CD8-positive, alpha-beta memory T cell (primary cell): Measurements from ENCODE around the gene ICA1. TPM values are rescaled to one million over a fixed set of nuclear protein-coding genes. Genes with fewer than 3 reads are reported as not detected.
"Not testable (repeated sequence)": the region's sequence is repeated elsewhere in the genome, so short reads cannot be mapped to it uniquely, and the experiment has no call there.

Experiments used
- CTCF ChIA-PET: fragments of 350-600 bp; sonication (Branson Sonifier 250); formaldehyde crosslinking; loops from one replicate; lab custom pipeline; 2021; ENCODE audit warnings: antibody characterized with exemption; lab: Charles Lee
- POLR2A ChIA-PET: fragments of 350-600 bp; sonication (Branson Sonifier 250); formaldehyde crosslinking; loops from one replicate; lab custom pipeline; 2021; ENCODE audit warnings: antibody characterized with exemption; lab: Charles Lee
- DNase-seq, 5 donors: peaks; one replicate each; pipeline versions ENCODE4 v3.0.0 to v3.0.0-alpha.2; 2020 to 2022; ENCODE audit warnings: mixed read lengths in 1 of 5
- H3K27ac ChIP-seq: one replicate; pipeline ENCODE4 v1.7.0; 2013; ENCODE audit warnings: low read depth, mild to moderate bottlenecking, low read length, moderate library complexity
- H3K27me3 ChIP-seq: 2 replicates; pipeline ENCODE4 v1.7.0; 2013; ENCODE audit warnings: low read length, mild to moderate bottlenecking; ENCODE audit not compliant: insufficient read depth, poor library complexity, severe bottlenecking
- H3K36me3 ChIP-seq: 2 replicates; pipeline ENCODE4 v1.7.0; 2013; ENCODE audit warnings: mild to moderate bottlenecking, low read length, moderate library complexity; ENCODE audit not compliant: insufficient read depth
- H3K4me1 ChIP-seq: 2 replicates; pipeline ENCODE4 v1.7.0; 2013; ENCODE audit warnings: mild to moderate bottlenecking, low read length, moderate library complexity; ENCODE audit not compliant: insufficient read depth
- H3K4me3 ChIP-seq: 2 replicates; pipeline ENCODE4 v1.7.0; 2013; ENCODE audit warnings: mild to moderate bottlenecking, low read length
- H3K9me3 ChIP-seq: 2 replicates; pipeline ENCODE4 v1.7.0; 2013; ENCODE audit warnings: mild to moderate bottlenecking, low read length
- H3K27ac Mint-ChIP-seq, 8 donors: one replicate each; pipeline ENCODE4 v1.8.0; 2020 to 2021; ENCODE audit warnings: mixed read lengths in 8 of 8, mild to moderate bottlenecking in 6 of 8, inconsistent platforms in 3 of 8, moderate library complexity in 3 of 8
- H3K27me3 Mint-ChIP-seq, 2 donors: one replicate each; pipeline ENCODE4 v1.8.0; 2020 to 2021; ENCODE audit warnings: mixed read lengths in 2 of 2, mild to moderate bottlenecking in 1 of 2, moderate library complexity in 1 of 2
- H3K36me3 Mint-ChIP-seq, 3 donors: one replicate each; pipeline ENCODE4 v1.8.0; 2020 to 2021; ENCODE audit warnings: mixed read lengths in 3 of 3, inconsistent platforms in 1 of 3, mild to moderate bottlenecking in 1 of 3
- H3K4me1 Mint-ChIP-seq, 3 donors: one replicate each; pipeline ENCODE4 v1.8.0; 2020 to 2021; ENCODE audit warnings: mixed read lengths in 3 of 3, inconsistent platforms in 1 of 3, mild to moderate bottlenecking in 1 of 3
- H3K4me3 Mint-ChIP-seq, 7 donors: one replicate each; pipeline ENCODE4 v1.8.0; 2020 to 2021; ENCODE audit warnings: mixed read lengths in 7 of 7, mild to moderate bottlenecking in 6 of 7, moderate library complexity in 4 of 7, inconsistent platforms in 2 of 7
- H3K9me3 Mint-ChIP-seq, 5 donors: one replicate each; pipeline ENCODE4 v1.8.0; 2020 to 2022; ENCODE audit warnings: mixed read lengths in 5 of 5, mild to moderate bottlenecking in 3 of 5, moderate library complexity in 2 of 5, inconsistent platforms in 1 of 5
- polyA plus RNA-seq: library from polyadenylated mRNA; unstranded; fragments of 300-500 nt; fragmentation: Illumina TruSeq; gene quantifications from one replicate; pipeline ENCODE4 v1.2.3, GENCODE V29; 2021
- total RNA-seq, 2 experiments: library from RNA; stranded (reverse); gene quantifications; one replicate each; pipeline ENCODE4 v1.2.3, GENCODE V29; 2021

The ICA1 gene
- total RNA-seq: under 1 TPM; 0.33 to 0.46 TPM
- 3.3 TPM for polyA plus RNA-seq

DNA sequence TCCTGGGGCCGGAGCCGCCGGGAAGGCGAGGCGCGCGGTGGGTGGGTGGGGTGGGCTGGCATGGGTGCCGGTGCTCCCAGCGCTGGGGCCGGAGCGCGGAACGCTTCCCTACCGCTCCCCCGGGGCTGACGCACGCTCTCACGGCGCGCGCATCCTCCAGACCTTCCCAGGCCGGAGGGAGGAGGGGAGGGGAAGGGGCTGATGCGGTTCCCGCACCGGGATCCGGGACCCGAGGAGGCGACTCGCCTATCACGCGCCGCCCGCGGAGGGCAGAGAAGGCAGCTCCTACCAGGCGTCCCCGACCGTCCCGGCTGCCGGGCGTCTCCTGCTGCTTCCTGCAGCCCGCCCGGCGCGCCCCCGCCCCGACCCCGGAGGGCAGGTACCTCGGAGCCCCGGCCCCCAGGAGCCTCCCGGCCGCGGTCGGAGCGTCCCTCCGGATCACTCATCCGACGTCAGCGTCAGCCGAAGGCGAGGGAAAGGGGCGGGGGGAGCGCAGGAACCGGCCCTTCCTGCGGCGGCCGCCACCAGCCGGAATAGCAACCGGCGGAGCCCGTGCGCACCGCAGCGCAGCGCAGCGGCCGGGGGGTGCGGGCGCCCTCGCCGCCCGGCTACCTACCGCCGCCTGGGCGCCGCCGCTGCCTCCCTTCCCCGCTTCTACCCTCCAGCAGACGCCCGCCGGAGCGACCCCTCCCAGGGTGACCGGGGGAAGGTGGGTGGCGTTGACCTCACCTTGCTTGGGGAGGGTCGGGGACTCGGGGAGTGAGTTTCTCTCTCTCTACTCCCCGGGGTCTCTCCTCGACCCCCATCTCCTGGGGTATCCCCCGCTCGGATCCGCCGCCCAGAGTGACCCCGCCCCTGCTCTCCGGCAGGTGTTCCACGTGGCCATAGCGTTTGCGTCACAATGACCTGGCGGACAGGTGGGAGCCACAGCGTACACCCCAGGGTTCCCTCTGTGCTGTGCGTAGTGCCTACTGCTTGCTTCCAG, at the start of gene ICA1:
Gene ICA1, minus strand, starts transcription at position 457 of the 985 bp plus-strand sequence. CDS start 26,241 bp downstream, outside the sequence.
- peaks cover 6 to 13% (median 8%) of the 10 kb centered on the region in 3 donors for H3K4me1 Mint-ChIP-seq
- H3K27ac Mint-ChIP-seq: peak within 1 kb of the TSS in 1 of 8 donors; percentile 64
- H3K4me3 Mint-ChIP-seq: peak within 1 kb of the TSS; percentile 41 to 89 (median 69)
- CTCF ChIA-PET: no interaction called here
- Histone ChIP-seq H3K9me3 (no peaks in the 10 kb centered on the region), H3K27me3 (no peaks in the 10 kb centered on the region), H3K27ac (peak within 1 kb of the TSS; percentile 45), H3K4me1 (no peaks in the 10 kb centered on the region), H3K4me3 (peak within 1 kb of the TSS; percentile 5), H3K36me3 (no peaks in the 10 kb centered on the region)
- no peaks in the 10 kb centered on the region for H3K36me3 Mint-ChIP-seq
- H3K9me3 Mint-ChIP-seq: no peaks in the 10 kb centered on the region
- POLR2A ChIA-PET: no interaction called here
- no peak for DNase-seq
- H3K27me3 Mint-ChIP-seq: peaks cover 32 to 39% of the 10 kb centered on the region in 2 donors

DNA sequence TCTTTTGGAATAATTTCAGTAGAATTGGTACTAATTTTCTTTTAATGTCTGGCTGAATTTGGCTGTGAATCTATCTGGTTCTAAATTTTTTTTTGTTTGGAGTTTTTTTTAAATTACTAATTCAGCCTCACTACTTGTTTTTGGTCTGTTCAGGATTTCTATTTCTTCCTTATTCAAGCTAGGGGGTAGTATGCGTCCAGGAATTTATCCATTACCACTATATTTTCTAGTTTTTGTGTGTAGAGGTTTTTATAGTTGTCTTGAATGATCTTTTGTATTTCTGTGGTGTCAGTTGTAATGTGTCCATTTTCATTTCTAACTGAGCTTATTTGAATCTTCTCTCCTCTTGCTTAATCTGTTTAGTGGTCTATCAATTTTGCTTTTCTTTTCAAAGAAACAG, 48.9 kb upstream of the ICA1 start:
- Histone ChIP-seq H3K36me3 (no peaks in the 10 kb centered on the region), H3K27ac (no peak overlapping the region), H3K27me3 (no peaks in the 10 kb centered on the region), H3K9me3 (no peaks in the 10 kb centered on the region), H3K4me1 (no peaks in the 10 kb centered on the region), H3K4me3 (no peak overlapping the region)
- ChIA-PET POLR2A (no interaction called here), CTCF (no interaction called here)
- no peak for DNase-seq
- Mint-ChIP-seq H3K27ac (no peak overlapping the region), H3K4me1 (no peaks in the 10 kb centered on the region), H3K27me3 (peaks cover 22 to 74% of the 10 kb centered on the region in 2 donors), H3K4me3 (no peak overlapping the region), H3K36me3 (no peaks in the 10 kb centered on the region), H3K9me3 (peaks cover 6 to 25% (median 13%) of the 10 kb centered on the region in 5 donors)

- Histone ChIP-seq H3K4me1 (no peaks in the 10 kb centered on the region), H3K9me3 (no peaks in the 10 kb centered on the region), H3K36me3 (no peaks in the 10 kb centered on the region), H3K27me3 (no peaks in the 10 kb centered on the region), H3K4me3 (no peak overlapping the region), H3K27ac (peak overlapping the region; percentile 57)
- no peak overlapping the region for H3K4me3 Mint-ChIP-seq
- peaks cover 22 to 58% of the 10 kb centered on the region in 2 donors for H3K27me3 Mint-ChIP-seq
- no peaks in the 10 kb centered on the region for H3K9me3 Mint-ChIP-seq
- no peak overlapping the region for H3K27ac Mint-ChIP-seq
- H3K36me3 Mint-ChIP-seq: peaks cover 0 to 3% (median 0%) of the 10 kb centered on the region in 3 donors
- CTCF ChIA-PET: interaction anchor here (0.7 to 1.1 kb wide), 2 partner anchors 10 to 1254 kb away, joined by 4 read pairs; no protein-coding TSS in a partner anchor
- POLR2A ChIA-PET: no interaction called here
- DNase-seq: no peak
- no peaks in the 10 kb centered on the region for H3K4me1 Mint-ChIP-seq
Measured at GRCh38 chr7:8305625-8306388, 43.8 kb upstream of the ICA1 start.

GRCh38 chr7:8305104-8305503, 43.1 kb upstream of the ICA1 start:
- H3K27me3 Mint-ChIP-seq: peaks cover 22 to 51% of the 10 kb centered on the region in 2 donors
- Histone ChIP-seq H3K27ac (peak overlapping the region; percentile 57), H3K27me3 (no peaks in the 10 kb centered on the region), H3K9me3 (no peaks in the 10 kb centered on the region), H3K36me3 (no peaks in the 10 kb centered on the region), H3K4me3 (no peak overlapping the region), H3K4me1 (no peaks in the 10 kb centered on the region)
- H3K27ac Mint-ChIP-seq: no peak overlapping the region
- H3K4me1 Mint-ChIP-seq: no peaks in the 10 kb centered on the region
- ChIA-PET POLR2A (no interaction called here), CTCF (interaction anchor here (1.1 kb wide), 1 partner anchor 9 kb away, joined by 4 read pairs; no protein-coding TSS in a partner anchor)
- no peak for DNase-seq
- peaks cover 0 to 3% (median 0%) of the 10 kb centered on the region in 3 donors for H3K36me3 Mint-ChIP-seq
- no peak overlapping the region for H3K4me3 Mint-ChIP-seq
- no peaks in the 10 kb centered on the region for H3K9me3 Mint-ChIP-seq

DNA sequence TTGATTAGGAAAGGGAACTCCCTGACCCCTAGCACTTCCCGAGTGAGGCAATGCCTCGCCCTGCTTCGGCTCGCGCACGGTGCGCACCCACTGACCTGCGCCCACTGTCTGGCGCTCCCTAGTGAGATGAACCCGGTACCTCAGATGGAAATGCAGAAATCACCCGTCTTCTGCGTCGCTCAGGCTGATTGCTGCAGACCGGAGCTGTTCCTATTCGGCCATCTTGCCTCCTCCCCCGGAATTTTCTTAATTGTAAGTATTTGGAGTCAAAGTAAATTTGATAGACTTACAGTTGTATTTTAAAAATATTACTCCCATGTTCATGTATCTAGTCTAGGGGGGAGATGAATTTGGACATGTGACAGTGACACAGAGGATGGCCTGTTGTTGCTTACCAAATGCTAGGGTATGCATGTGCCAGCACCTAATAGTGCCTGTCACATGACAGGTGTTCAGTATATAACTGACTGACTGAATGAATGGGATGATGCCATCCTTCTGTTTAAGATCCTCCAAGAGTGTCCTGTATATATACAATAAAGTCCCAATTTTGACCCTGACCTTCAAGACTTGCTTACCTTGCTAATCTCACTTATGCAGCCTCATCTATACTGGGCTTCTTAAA, 42.0 kb upstream of the ICA1 start:
- H3K27ac Mint-ChIP-seq: no peak overlapping the region
- Histone ChIP-seq H3K4me3 (no peak overlapping the region), H3K27ac (peak overlapping the region; percentile 57), H3K36me3 (no peaks in the 10 kb centered on the region), H3K9me3 (no peaks in the 10 kb centered on the region), H3K27me3 (no peaks in the 10 kb centered on the region), H3K4me1 (no peaks in the 10 kb centered on the region)
- ChIA-PET POLR2A (no interaction called here), CTCF (no interaction called here)
- H3K27me3 Mint-ChIP-seq: peaks cover 20 to 41% of the 10 kb centered on the region in 2 donors
- no peak overlapping the region for H3K4me3 Mint-ChIP-seq
- no peaks in the 10 kb centered on the region for H3K4me1 Mint-ChIP-seq
- no peaks in the 10 kb centered on the region for H3K9me3 Mint-ChIP-seq
- DNase-seq: no peak
- peaks cover 0 to 3% (median 0%) of the 10 kb centered on the region in 3 donors for H3K36me3 Mint-ChIP-seq

- H3K4me1 Mint-ChIP-seq, POLR2A ChIA-PET, H3K36me3 ChIP-seq, DNase-seq, H3K4me3 ChIP-seq, H3K4me3 Mint-ChIP-seq, H3K27me3 ChIP-seq, H3K27ac Mint-ChIP-seq, H3K4me1 ChIP-seq, H3K27ac ChIP-seq, H3K9me3 Mint-ChIP-seq, H3K9me3 ChIP-seq, H3K36me3 Mint-ChIP-seq: not testable (repeated sequence)
- peaks cover 3 to 26% of the 10 kb centered on the region in 2 donors for H3K27me3 Mint-ChIP-seq
- CTCF ChIA-PET: interaction anchor here (1.4 to 2.1 kb wide), 3 partner anchors 10 to 22 kb away, joined by 3 to 10 read pairs (median 3); no protein-coding TSS in a partner anchor
Measured at GRCh38 chr7:8297023-8297422, 35.1 kb upstream of the ICA1 start.

- no peak overlapping the region for H3K4me3 ChIP-seq
- H3K27me3 ChIP-seq: no peaks in the 10 kb centered on the region
- peaks cover 0 to 2% (median 2%) of the 10 kb centered on the region in 3 donors for H3K4me1 Mint-ChIP-seq
- no peaks in the 10 kb centered on the region for H3K4me1 ChIP-seq
- H3K9me3 Mint-ChIP-seq: no peaks in the 10 kb centered on the region
- CTCF ChIA-PET: interaction anchor here (1.2 to 2.1 kb wide), 5 partner anchors 9 to 700 kb away, joined by 3 to 10 read pairs (median 4); no protein-coding TSS in a partner anchor
- POLR2A ChIA-PET: no interaction called here
- no peaks in the 10 kb centered on the region for H3K36me3 ChIP-seq
- H3K27ac ChIP-seq: no peak overlapping the region
- H3K27me3 Mint-ChIP-seq: peaks cover 3 to 30% of the 10 kb centered on the region in 2 donors
- no peaks in the 10 kb centered on the region for H3K9me3 ChIP-seq
- H3K36me3 Mint-ChIP-seq: no peaks in the 10 kb centered on the region
- DNase-seq: no peak
- no peak overlapping the region for H3K27ac Mint-ChIP-seq
- no peak overlapping the region for H3K4me3 Mint-ChIP-seq
Measured at GRCh38 chr7:8296362-8296659, 34.3 kb upstream of the ICA1 start.
